A549 (cell line): ENCODE results near the gene PDILT. TPM values are rescaled to one million over a fixed set of nuclear protein-coding genes. Genes with fewer than 3 reads are reported as not detected.
A peak's percentile ranks its signal among the peaks of the same experiment; 100 is the strongest.
"Not testable (repeated sequence)": the region's sequence is repeated elsewhere in the genome, so short reads cannot be mapped to it uniquely, and the experiment has no call there.

Source experiments
- ATAC-seq, 2 experiments: fragments of 200-7000 bp in 1 of 2; fragments of >200 bp in 1 of 2; cut with Nextera tagmentation in 1 of 2; cut with Tn5 transposase in 1 of 2; 3 replicates each; pipeline versions ENCODE4 v1.8.0 to v1.9.1; 2018 to 2020; ENCODE audit warnings: mild to moderate bottlenecking in 1 of 2, moderate library complexity in 1 of 2
- CTCF ChIA-PET: fragments of 300-600 bp; sonication (Branson Sonifier 250); formaldehyde crosslinking; extraction: SDS; loops from one replicate; lab custom pipeline; 2021; ENCODE audit warnings: antibody characterized with exemption, inconsistent platforms; lab: Yijun Ruan, JAX
- POLR2A ChIA-PET: fragments of 350-600 bp; formaldehyde crosslinking; extraction: SDS; loops from one replicate; lab custom pipeline; 2021; ENCODE audit warnings: antibody characterized with exemption, inconsistent platforms; lab: Yijun Ruan, JAX
- DNase-seq, 2 experiments: peaks; one replicate each; pipeline versions ENCODE4 v3.0.0 to v3.0.0-alpha.2; 2011 to 2016; ENCODE audit warnings: low read depth in 1 of 2, low spot score in 1 of 2
- FAIRE-seq: peaks from 2 replicates; lab custom pipeline; 2011; peaks lifted over from hg19 to GRCh38; lab: Jason Lieb, UNC
- H3K27ac ChIP-seq, 2 experiments: fragments of >200 bp; sonication (Bioruptor Twin); formaldehyde crosslinking; 3 replicates each; pipeline ENCODE4 v1.5.1; 2016 to 2017
- H3K4me1 ChIP-seq: fragments of >200 bp; sonication (Bioruptor Twin); formaldehyde crosslinking; 3 replicates; pipeline ENCODE4 v1.6.1; 2016
- H3K4me2 ChIP-seq: fragments of >200 bp; sonication (Bioruptor Twin); formaldehyde crosslinking; 3 replicates; pipeline ENCODE4 v1.6.1; 2016
- H3K4me3 ChIP-seq: fragments of >200 bp; sonication (Bioruptor Twin); formaldehyde crosslinking; 3 replicates; pipeline ENCODE4 v1.5.1; 2016
- H3K9me3 ChIP-seq: fragments of >200 bp; sonication (Bioruptor Twin); formaldehyde crosslinking; 3 replicates; pipeline ENCODE4 v1.6.1; 2016
- BHLHE40 ChIP-seq: IDR thresholded peaks from 2 replicates; pipeline ENCODE4 v1.6.1; 2012; ENCODE audit warnings: low read depth, low read length, inconsistent platforms
- CHD4 ChIP-seq: fragments of 200-600 bp; sonication (generic); IDR thresholded peaks from 2 replicates; pipeline ENCODE4 v1.6.1; 2016; ENCODE audit warnings: antibody characterized with exemption, mild to moderate bottlenecking, borderline replicate concordance
- E2F6 ChIP-seq: IDR thresholded peaks from 2 replicates; pipeline ENCODE4 v1.6.1; 2012; ENCODE audit warnings: low read depth, borderline replicate concordance
- EHF ChIP-seq: fragments of 250-450 bp; sonication (Bioruptor Pico); IDR thresholded peaks from 2 replicates; pipeline ENCODE4 v1.5.0; 2020; ENCODE audit warnings: mild to moderate bottlenecking
- EHMT2 ChIP-seq: fragments of 200-600 bp; sonication (generic); IDR thresholded peaks from 2 replicates; pipeline ENCODE4 v1.6.1; 2016; ENCODE audit warnings: antibody characterized with exemption, low read depth, mild to moderate bottlenecking, moderate library complexity
- FOSB ChIP-seq: fragments of 250-450 bp; sonication (Bioruptor Pico); IDR thresholded peaks from 2 replicates; pipeline ENCODE4 v1.5.0; 2020; ENCODE audit warnings: mild to moderate bottlenecking, moderate library complexity
- FOSL2 ChIP-seq, 2 experiments: fragments of 450-650 bp in 1 of 2; fragments of >200 bp in 1 of 2; sonication (Bioruptor Twin) in 1 of 2; formaldehyde crosslinking; IDR thresholded peaks; 2 replicates each; pipeline versions ENCODE4 v1.5.0 to v1.6.1; 2016 to 2020; ENCODE audit warnings: mild to moderate bottlenecking in 1 of 2, moderate library complexity in 1 of 2
- GATA3 ChIP-seq: IDR thresholded peaks from 2 replicates; pipeline ENCODE4 v1.6.1; 2012; ENCODE audit warnings: borderline replicate concordance
- JUNB ChIP-seq: fragments of >200 bp; sonication (Bioruptor Twin); formaldehyde crosslinking; IDR thresholded peaks from 2 replicates; pipeline ENCODE4 v1.6.1; 2016
- KDM5A ChIP-seq: fragments of 200-600 bp; sonication (generic); IDR thresholded peaks from 2 replicates; pipeline ENCODE4 v1.6.1; 2016; ENCODE audit warnings: antibody characterized with exemption, mild to moderate bottlenecking
- MAFK ChIP-seq: fragments of 450-650 bp; IDR thresholded peaks from 2 replicates; pipeline ENCODE4 v1.6.1; 2014; ENCODE audit not compliant: partially characterized antibody
- NPAS2 ChIP-seq: fragments of 250-450 bp; sonication (Bioruptor Pico); IDR thresholded peaks from 2 replicates; pipeline ENCODE4 v1.8.0; 2022; ENCODE audit warnings: mild to moderate bottlenecking, moderate library complexity, borderline replicate concordance
- PBX3 ChIP-seq: IDR thresholded peaks from 2 replicates; pipeline ENCODE4 v1.6.1; 2012
- PHF8 ChIP-seq: fragments of 200-600 bp; sonication (generic); IDR thresholded peaks from 2 replicates; pipeline ENCODE4 v1.6.1; 2016; ENCODE audit warnings: low read depth, mild to moderate bottlenecking, antibody characterized with exemption, moderate library complexity, borderline replicate concordance
- RAD21 ChIP-seq, 2 experiments: fragments of >200 bp in 1 of 2; sonication (Bioruptor Twin) in 1 of 2; formaldehyde crosslinking in 1 of 2; IDR thresholded peaks in 1 of 2; conservative IDR thresholded peaks in 1 of 2; 2 replicates in 1 of 2; 3 replicates in 1 of 2; pipeline ENCODE4 v1.6.1; 2012 to 2018; ENCODE audit warnings: inconsistent platforms in 1 of 2
- RARB ChIP-seq: fragments of 250-450 bp; sonication (Bioruptor Pico); IDR thresholded peaks from 2 replicates; pipeline ENCODE4 v1.8.0; 2021; ENCODE audit warnings: mild to moderate bottlenecking, moderate library complexity
- RCOR1 ChIP-seq: fragments of 150-350 bp; IDR thresholded peaks from 2 replicates; pipeline ENCODE4 v1.6.1; 2014; ENCODE audit warnings: antibody characterized with exemption, low read length, low read depth
- RNF2 ChIP-seq: fragments of 200-600 bp; sonication (generic); IDR thresholded peaks from 2 replicates; pipeline ENCODE4 v1.6.1; 2016; ENCODE audit warnings: low read depth, mild to moderate bottlenecking, antibody characterized with exemption, moderate library complexity, borderline replicate concordance
- ZC3H11A ChIP-seq: fragments of 450-650 bp; IDR thresholded peaks from 2 replicates; pipeline ENCODE4 v1.6.1; 2014; ENCODE audit warnings: antibody characterized with exemption, mild to moderate bottlenecking
- WGBS: methylation state at CpG from one replicate; pipeline ENCODE4 v1.1.6; 2017; ENCODE audit errors: missing lambda C conversion rate; 5-methylcytosine and 5-hydroxymethylcytosine counted together
- polyA plus RNA-seq, 4 experiments: library from polyadenylated mRNA; depleted of rRNA in 3 of 4; stranded (reverse); fragments of >200 nt; fragmentation: RNase III in 1 of 4; extraction: RNeasy Plus Mini Kit Qiagen cat#74134 plus additional on column Dnase treatment in 1 of 4; gene quantifications; 2 replicates in 3 of 4; 3 replicates in 1 of 4; pipeline ENCODE4 v1.2.3, GENCODE V29; 2011 to 2017
- TF ChIP-seq, protein P1 (sequence below): IDR thresholded peaks from 2 replicates; pipeline ENCODE4 v1.6.1; 2012

Gene PDILT
- polyA plus RNA-seq, 2 of the 4 experiments (the other 2 are of a cell fraction), result not detected

- ATAC-seq, H3K4me3 ChIP-seq, DNase-seq, FAIRE-seq, H3K4me1 ChIP-seq, H3K4me2 ChIP-seq, POLR2A ChIA-PET, H3K27ac ChIP-seq, H3K9me3 ChIP-seq: not testable (repeated sequence)
- WGBS, result 0% methylated on average over 2 of the region's 2 CpGs
- CTCF ChIA-PET, result interaction anchor here (1.4 kb wide), 1 partner anchor 64 kb away, joined by 6 read pairs; no protein-coding TSS in a partner anchor
Measured at GRCh38 chr16:20321051-20321450, 83.5 kb downstream of the PDILT start.

- Histone ChIP-seq H3K4me1 (no peaks in the 10 kb centered on the region), H3K27ac (no peak overlapping the region), H3K4me3 (no peak overlapping the region), H3K9me3 (no peaks in the 10 kb centered on the region; the same call in 2 of the 3 replicates), H3K4me2 (no peak overlapping the region)
- TF ChIP-seq RCOR1 (no peak), MAFK (peak; percentile 38)
- ATAC-seq, result no peak
- no peak for DNase-seq
- ChIA-PET CTCF (interaction anchor here (1.4 kb wide), 1 partner anchor 65 kb away, joined by 6 read pairs; no protein-coding TSS in a partner anchor), POLR2A (no interaction called here)
- no peak for FAIRE-seq
Measured at GRCh38 chr16:20320592-20320991, 83.9 kb downstream of the PDILT start.

DNA sequence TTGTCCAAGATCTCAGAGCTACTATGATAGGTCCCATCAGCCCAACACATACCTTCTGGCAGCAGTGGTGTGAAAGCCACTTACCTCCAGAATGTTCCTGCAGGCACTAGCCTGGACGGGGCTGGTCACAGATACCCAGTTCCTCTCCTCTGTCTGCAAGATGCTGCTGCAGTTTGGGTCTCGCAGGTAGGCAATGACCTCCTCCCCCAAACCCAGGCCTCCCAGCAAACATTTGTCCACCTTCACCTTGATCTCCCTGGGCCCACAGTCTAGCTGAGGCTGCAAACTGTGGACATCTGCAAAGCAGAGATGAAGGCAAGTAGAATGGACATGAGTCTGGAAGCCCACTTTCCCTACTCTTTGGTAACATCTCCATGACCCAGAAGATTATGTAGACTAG is 84.4 kb downstream of the PDILT start:
- TF ChIP-seq BHLHE40, result no peak
- no peak for TF ChIP-seq RNF2
- TF ChIP-seq CHD4, result no peak
- TF ChIP-seq KDM5A, result no peak
- TF ChIP-seq RAD21 (conservative IDR thresholded peaks at IDR 0.05 in 1 of 2, IDR thresholded peaks at IDR 0.05 in 1 of 2), result no peak
- no peak for TF ChIP-seq FOSB (CRISPR knock-in tag)
- no peak for TF ChIP-seq NPAS2 (CRISPR knock-in tag)
- no peak for TF ChIP-seq E2F6
- ATAC-seq (no peak), DNase-seq (no peak), FAIRE-seq (no peak)
- no peak overlapping the region for H3K4me3 ChIP-seq
- POLR2A ChIA-PET, result no interaction called here
- H3K9me3 ChIP-seq, result no peaks in the 10 kb centered on the region; the same call in 2 of the 3 replicates
- CTCF ChIA-PET, result interaction anchor here (0.5 to 1.4 kb wide), 2 partner anchors 14 to 65 kb away, joined by 3 to 6 read pairs; no protein-coding TSS in a partner anchor
- no peak overlapping the region for H3K4me2 ChIP-seq
- no peaks in the 10 kb centered on the region for H3K4me1 ChIP-seq
- no peak overlapping the region for H3K27ac ChIP-seq
- WGBS, result 0% methylated on average over 2 of the region's 2 CpGs

- POLR2A ChIA-PET, result no interaction called here
- CTCF ChIA-PET, result interaction anchor here (1.4 kb wide), 1 partner anchor 66 kb away, joined by 6 read pairs; no protein-coding TSS in a partner anchor
- ATAC-seq (no peak), FAIRE-seq (no peak), DNase-seq (no peak)
- TF ChIP-seq ZC3H11A (no peak), KDM5A (no peak), EHMT2 (no peak), PHF8 (no peak), JUNB (no peak), GATA3 (no peak), EHF (CRISPR knock-in tag) (no peak), FOSL2 (IDR thresholded peaks at IDR 0.05) (no peak), FOSL2 (CRISPR knock-in tag; IDR thresholded peaks at IDR 0.05) (no peak), E2F6 (no peak), RARB (CRISPR knock-in tag) (no peak), PBX3 (no peak)
- TF ChIP-seq, protein P1, sequence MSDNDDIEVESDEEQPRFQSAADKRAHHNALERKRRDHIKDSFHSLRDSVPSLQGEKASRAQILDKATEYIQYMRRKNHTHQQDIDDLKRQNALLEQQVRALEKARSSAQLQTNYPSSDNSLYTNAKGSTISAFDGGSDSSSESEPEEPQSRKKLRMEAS, result no peak
- Histone ChIP-seq H3K9me3 (no peaks in the 10 kb centered on the region; the same call in 2 of the 3 replicates), H3K4me1 (no peaks in the 10 kb centered on the region), H3K4me2 (no peak overlapping the region), H3K27ac (no peak overlapping the region), H3K4me3 (no peak overlapping the region)
- 0% methylated on average over 1 of the region's 1 CpG for WGBS
Measured at GRCh38 chr16:20319406-20319805, 85.1 kb downstream of the PDILT start.
